HTR-8/SVneo (cell line): ENCODE measurements around the gene CCT6B.
A peak's percentile ranks its signal among the peaks of the same experiment; 100 is the strongest.
"Not testable (repeated sequence)": the region's sequence is repeated elsewhere in the genome, so short reads cannot be mapped to it uniquely, and the experiment has no call there.

Experiments used
- DNase-seq: peaks from one replicate; pipeline ENCODE4 v3.0.0; 2011; ENCODE audit warnings: low spot score, mixed read lengths; ENCODE audit not compliant: insufficient read length
- FAIRE-seq: peaks from 2 replicates; lab custom pipeline; 2011; peaks lifted over from hg19 to GRCh38; lab: Jason Lieb, UNC

Gene CCT6B

DNA sequence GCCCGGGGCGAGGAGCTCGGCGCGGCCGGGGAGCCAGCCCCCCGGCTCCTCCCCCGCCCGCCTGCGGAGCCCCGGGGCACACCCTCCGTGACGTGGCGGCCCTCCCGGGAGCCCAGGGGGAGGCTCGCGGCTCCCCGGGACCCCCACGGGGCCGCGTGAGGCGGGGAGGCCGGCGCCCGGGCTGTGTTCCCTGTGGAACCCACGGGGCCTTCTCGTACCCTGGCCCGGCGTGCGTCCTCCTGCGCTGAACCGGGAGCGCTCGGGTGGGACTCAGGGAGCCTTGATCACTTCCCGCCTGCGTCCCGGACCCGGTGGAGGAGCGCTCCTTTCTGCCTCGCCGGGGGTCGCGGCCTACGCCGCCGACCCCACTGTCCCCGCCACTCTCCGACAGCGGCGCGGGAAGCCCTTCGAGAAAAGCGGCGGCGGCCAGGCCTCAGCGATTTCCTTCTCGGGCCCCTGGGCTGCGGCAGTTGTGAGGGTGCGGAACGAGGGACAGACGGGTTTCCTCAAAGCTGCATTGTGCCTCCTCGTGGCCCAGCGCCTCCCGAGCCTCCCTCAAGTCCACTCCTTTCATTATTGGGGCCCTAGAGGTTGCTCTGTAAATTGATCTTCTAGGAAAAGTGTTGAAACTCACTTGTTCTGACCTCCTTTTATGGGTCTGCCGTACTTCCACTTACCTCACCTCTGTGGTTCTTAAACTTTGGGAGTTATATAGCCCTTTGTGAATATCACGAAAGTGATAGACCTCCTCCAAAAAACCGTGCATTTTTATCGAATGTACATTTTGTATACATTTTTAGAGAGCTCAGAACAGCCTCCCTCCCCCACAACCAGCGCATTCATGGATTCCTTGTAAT, 19.6 kb upstream of the CCT6B start:
- DNase-seq (peak; percentile 84), FAIRE-seq (no peak)

DNA sequence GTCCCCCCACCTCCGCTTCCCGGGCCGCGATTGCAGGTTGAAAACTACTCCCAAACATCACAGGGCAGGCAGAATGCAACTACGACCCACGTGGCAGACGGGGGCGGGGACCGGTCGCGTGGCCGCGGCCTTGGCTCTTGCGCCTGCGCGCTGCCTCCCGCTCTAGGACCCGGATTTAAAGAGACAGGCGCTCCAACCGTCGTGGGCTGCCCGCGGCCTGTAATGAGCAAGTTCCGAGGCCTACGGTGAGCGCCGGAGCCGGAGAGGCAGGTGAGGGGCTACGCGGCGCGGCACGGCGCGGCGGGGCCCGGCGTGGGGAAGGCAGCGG, 19.1 kb upstream of the CCT6B start, which contains the start of gene LIG3:
Gene LIG3 (plus strand): TSS at position 160 of the 328 bp plus-strand sequence. CDS start 2,494 bp downstream, outside the sequence.
- peak; percentile 98 for DNase-seq
- FAIRE-seq: peak; percentile 99

DNA sequence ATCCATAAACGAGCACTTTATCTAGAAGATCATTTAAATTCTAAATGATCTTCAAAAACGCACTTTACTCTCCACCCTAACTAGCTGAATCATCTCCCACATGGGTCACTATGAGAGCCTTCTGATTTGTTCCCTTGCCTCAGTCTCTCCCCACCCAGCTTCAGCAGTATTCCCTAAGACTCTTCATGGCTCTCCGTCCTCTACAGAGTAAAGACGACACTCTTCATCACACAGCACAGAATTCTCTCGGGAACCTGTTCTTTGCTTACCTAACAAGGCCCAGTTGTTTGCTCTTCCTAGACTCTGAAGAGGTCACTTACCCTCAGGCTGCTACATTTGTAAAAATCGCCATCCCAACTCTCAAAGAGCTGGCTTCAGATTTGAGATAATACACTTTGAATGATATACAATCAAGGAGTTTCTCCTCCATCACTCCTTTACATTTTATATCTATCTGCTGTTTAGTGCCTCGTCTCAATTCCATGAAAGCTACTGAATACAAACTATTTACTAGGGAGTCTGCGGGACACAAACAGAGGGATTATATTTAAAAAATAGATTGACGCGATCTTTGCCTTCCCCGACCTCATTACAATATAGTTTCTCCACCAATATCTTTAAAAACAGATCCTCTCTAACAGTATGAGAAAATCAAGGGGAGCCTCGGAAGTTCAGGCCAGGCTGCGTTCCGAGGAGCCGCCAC, 18.5 kb upstream of the CCT6B start:
- no peak for FAIRE-seq
- DNase-seq: no peak

GRCh38 chr17:34979153-34979552, 17.9 kb upstream of the CCT6B start:
- DNase-seq (no peak), FAIRE-seq (no peak)

- FAIRE-seq: no peak
Measured at GRCh38 chr17:34974794-34975785, 13.8 kb upstream of the CCT6B start.

DNA sequence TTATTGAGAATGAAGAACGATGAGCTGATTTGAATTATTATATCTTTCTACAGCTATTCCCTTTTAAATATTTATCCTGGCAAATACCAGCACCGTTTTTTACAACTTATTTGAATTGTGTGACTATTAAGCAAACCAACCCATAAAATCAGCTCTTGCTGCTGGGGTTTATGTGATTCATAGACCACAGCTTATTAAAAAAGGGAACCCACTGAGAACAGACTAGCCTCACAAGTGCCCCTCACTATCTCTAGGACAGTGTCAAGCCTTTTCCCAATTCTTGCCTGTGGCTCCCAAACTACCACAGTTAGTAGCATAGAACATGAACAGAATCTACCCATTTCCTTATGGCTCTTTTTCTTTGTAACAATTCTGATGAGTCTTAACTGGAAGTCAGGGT, 12.9 kb upstream of the CCT6B start:
- no peak for DNase-seq
- FAIRE-seq: no peak

More at GRCh38 chr17:34974794-34975785, 13.8 kb upstream of the CCT6B start:
- DNase-seq: no peak

GRCh38 chr17:34958438-34958837, 2.8 kb downstream of the CCT6B start:
- DNase-seq (no peak), FAIRE-seq (no peak)

GRCh38 chr17:34950780-34951179, 10.5 kb downstream of the CCT6B start:
- DNase-seq, FAIRE-seq: not testable (repeated sequence)

DNA sequence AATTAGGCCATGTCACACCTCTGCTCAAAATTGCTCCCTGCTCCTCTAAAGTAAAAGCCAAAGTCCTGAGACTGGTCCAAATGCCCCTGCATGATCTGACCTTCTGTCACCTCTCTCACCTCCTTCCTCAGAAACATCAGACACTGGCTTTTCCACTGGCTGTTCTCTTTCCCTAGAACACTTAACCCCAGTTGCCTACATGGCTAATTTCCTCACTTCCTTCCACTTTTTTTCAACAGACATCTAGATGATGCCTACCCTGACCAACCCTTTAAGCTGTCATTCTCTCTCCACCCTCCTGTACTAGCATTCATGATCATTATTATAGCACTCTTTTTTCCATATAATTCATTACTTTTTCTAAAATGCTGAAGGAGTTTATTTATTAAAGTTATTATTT, 31.0 kb downstream of the CCT6B start:
- DNase-seq (no peak), FAIRE-seq (no peak)

GRCh38 chr17:34926661-34927060, 34.6 kb downstream of the CCT6B start:
- DNase-seq (no peak), FAIRE-seq (no peak)

DNA sequence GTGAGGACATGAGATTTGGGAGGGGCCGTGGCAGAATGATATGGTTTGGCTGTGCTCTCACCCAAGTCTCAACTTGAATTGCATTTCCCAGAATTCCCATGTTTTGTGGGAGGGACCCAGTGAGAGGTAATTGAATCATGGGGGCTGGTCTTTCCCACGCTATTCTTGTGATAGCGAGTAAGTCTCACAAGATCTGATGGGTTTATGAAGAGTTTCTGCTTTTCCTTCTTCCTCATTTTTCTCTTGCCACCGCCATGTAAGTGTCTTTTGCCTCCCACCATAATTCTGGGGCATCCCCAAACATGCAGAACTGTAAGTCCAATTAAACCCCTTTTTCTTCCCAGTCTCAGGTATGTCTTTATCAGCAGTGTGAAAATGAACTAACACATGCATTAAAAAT, 40.6 kb downstream of the CCT6B start:
- no peak for FAIRE-seq
- DNase-seq: no peak

GRCh38 chr17:34917381-34917780, 43.9 kb downstream of the CCT6B start:
- DNase-seq (no peak), FAIRE-seq (no peak)

DNA sequence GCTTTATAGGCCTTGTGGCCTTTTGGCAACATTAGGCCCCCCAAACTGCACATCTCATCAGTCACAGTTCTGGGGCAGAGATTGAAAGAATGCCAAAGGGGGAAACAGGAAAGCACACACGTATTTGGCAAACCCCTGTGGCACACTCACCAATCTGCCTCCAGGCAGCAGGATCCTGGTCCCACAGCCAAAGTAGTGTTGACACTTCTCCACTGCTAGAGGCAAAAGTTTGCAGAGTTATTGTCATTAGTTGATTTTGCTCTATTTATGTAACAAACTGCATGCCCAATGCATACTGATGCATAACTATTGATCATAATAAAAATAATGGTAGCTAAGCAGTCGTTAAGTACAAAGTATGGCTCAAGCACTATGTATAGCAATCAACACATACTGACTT, 45.1 kb downstream of the CCT6B start:
- FAIRE-seq: no peak

DNA sequence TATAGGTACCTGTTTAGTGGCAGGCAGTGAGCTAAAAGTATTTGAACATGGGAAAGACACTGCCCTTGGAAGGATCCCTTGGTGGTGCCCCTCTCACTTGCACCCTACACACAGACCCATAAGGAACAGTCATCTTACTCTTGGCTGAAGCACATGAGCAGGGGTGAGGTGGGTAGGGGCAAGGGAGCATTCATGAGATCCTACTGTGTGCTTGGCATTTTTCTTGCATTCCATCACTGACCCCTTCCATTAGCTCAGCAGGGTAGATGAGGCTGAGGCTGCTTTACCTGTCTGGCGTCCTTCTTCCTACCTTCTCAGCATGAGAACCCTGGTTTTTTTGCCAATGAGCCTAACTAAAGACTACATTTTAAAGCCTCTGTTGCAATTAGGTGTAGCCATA, 48.3 kb downstream of the CCT6B start:
- DNase-seq: no peak
- no peak for FAIRE-seq

More for the DNA sequence above, 45.1 kb downstream of the CCT6B start:
- no peak for DNase-seq

- DNase-seq: no peak
- FAIRE-seq: no peak
Measured at GRCh38 chr17:34909040-34909439, 52.2 kb downstream of the CCT6B start.

DNA sequence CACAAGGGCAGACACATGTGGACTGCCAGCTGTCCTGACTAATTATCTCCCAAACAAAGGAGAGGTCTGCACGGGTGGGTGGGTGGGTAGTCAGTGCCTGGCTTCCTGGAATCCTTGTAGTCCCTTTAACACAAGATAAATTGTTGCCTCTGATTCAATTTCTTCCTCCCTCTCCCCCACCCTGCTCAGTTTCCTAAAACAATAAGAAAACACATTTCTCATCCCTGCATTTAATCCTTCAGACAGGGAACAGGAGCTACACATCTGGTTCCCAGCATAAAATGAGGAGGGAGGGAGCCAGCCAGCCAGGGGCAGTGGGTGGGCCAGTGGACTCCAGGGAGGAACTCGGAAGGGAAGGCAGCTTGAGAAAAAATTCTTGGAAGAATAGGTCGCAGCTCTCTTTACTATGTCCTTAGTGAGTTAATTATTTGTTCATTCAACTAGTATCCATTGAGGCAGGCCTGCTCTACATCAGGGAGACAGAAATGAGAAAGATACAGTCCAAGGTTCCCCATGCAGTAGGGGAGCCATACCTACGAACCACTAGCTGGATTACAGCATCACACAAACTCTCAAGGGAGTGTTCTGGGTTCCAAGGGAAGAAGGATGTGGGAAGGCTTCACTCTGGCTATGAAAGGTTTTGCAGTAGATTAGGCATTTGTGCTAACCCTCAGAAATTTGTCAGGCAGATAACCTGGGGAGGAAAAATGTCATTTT, 58.3 kb downstream of the CCT6B start:
- FAIRE-seq (no peak), DNase-seq (no peak)

DNA sequence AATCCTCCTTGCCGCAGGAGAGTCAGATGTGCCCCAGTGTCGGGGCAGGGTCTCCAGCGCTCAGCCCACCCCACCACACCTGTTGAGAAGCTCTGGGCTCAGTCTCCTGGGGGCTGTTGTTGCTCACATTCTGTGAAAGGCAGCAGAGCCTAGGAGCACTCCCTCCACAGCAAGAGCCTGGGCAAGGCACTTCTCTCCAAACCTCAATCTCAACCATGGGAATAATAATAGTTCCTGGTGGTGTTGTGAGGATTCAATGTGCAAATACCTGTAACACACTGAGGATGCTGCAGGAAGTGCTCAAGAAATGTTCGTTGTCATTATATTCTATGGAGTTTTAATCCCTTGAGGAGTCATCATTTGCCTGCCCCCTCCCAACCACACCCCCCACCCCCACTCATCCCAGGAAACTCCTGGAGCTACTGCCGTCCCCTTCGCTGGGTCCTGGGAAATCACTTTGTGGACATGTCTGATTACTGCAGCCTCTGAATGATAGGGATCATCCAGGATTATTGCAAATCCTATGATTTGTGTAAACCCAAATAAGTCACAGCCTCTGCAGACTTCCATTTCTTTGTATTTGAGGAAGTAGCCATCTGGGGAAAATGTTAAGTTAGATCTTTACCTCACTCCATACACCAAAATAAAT, 61.5 kb downstream of the CCT6B start:
- no peak for FAIRE-seq

GRCh38 chr17:34895383-34895782, 65.9 kb downstream of the CCT6B start:
- DNase-seq (no peak), FAIRE-seq (no peak)

More for the DNA sequence above, 61.5 kb downstream of the CCT6B start:
- DNase-seq: no peak

GRCh38 chr17:34894964-34895363, 66.3 kb downstream of the CCT6B start:
- DNase-seq: no peak
- FAIRE-seq: no peak
